GM12878 (cell line): ENCODE measurements around the gene CDC42BPA. TPM values are rescaled to one million over a fixed set of nuclear protein-coding genes. Genes with fewer than 3 reads are reported as not detected.

Experiments
- ATAC-seq: fragments of 200-7000 bp; cut with Tn5 transposase; 3 replicates; pipeline ENCODE4 v1.9.1; 2020; ENCODE audit warnings: mild to moderate bottlenecking, moderate library complexity
- BruUV-seq: library from RNA; stranded (reverse); fragments of 400-500 nt; replicated peaks from 2 replicates; lab custom pipeline; 2021; lab: Mats Ljungman, UMichigan
- CTCF ChIA-PET: fragments of 300-600 bp; sonication (Branson Sonifier 250); formaldehyde crosslinking; extraction: SDS; loops from one replicate; lab custom pipeline; 2021; ENCODE audit warnings: inconsistent platforms; lab: Yijun Ruan, JAX
- POLR2A ChIA-PET: fragments of 350-600 bp; formaldehyde crosslinking; extraction: SDS; loops from one replicate; lab custom pipeline; 2021; ENCODE audit warnings: inconsistent platforms; lab: Charles Lee
- RAD21 ChIA-PET: fragments of 300-600 bp; sonication (Branson Sonifier 250); formaldehyde crosslinking; loops from one replicate; lab custom pipeline; 2023; ENCODE audit warnings: antibody characterized with exemption; ENCODE audit not compliant: unreplicated experiment; lab: Charles Lee
- SMC1A ChIA-PET: fragments of 300-600 bp; sonication (Branson Sonifier 250); formaldehyde crosslinking; loops from one replicate; lab custom pipeline; 2023; ENCODE audit not compliant: unreplicated experiment, uncharacterized antibody; lab: Charles Lee
- DNase-seq: peaks from one replicate; pipeline ENCODE4 v3.0.0-alpha.2; 2011; ENCODE audit warnings: low read depth, low spot score
- FAIRE-seq: peaks from 3 replicates; lab custom pipeline; 2011; peaks lifted over from hg19 to GRCh38; lab: Jason Lieb, UNC
- H2AFZ ChIP-seq: 2 replicates; pipeline ENCODE4 v1.6.0; 2011; ENCODE audit warnings: low read depth, low read length, control low read depth; ENCODE audit not compliant: control insufficient read depth
- H3K27ac ChIP-seq: 2 replicates; pipeline ENCODE4 v1.5.1; 2011; ENCODE audit warnings: control low read depth; ENCODE audit not compliant: control insufficient read depth, insufficient read depth
- H3K27me3 ChIP-seq, 2 experiments: replicated peaks in 1 of 2; 2 replicates each; pipeline versions ENCODE4 v1.6.0 to v1.6.1; 2011; ENCODE audit warnings: low read length in 1 of 2; ENCODE audit not compliant: control insufficient read depth in 2 of 2, insufficient read depth in 2 of 2
- H3K36me3 ChIP-seq, 2 experiments: 2 replicates each; pipeline ENCODE4 v1.5.1; 2011; ENCODE audit warnings: low read length in 1 of 2; ENCODE audit not compliant: control insufficient read depth in 2 of 2, insufficient read depth in 2 of 2
- H3K4me1 ChIP-seq: 2 replicates; pipeline ENCODE4 v1.6.1; 2011; ENCODE audit warnings: mild to moderate bottlenecking, low read length, moderate library complexity, mixed read lengths; ENCODE audit not compliant: control insufficient read depth, insufficient read depth
- H3K4me2 ChIP-seq: 2 replicates; pipeline ENCODE4 v1.6.0; 2011; ENCODE audit warnings: control low read depth; ENCODE audit not compliant: control insufficient read depth, insufficient read depth
- H3K4me3 ChIP-seq: fragments of 200-600 bp; sonication (generic); 2 replicates; pipeline ENCODE4 v1.5.1; 2016
- H3K79me2 ChIP-seq: 2 replicates; pipeline ENCODE4 v1.6.0; 2011; ENCODE audit warnings: low read length; ENCODE audit not compliant: control insufficient read depth, insufficient read depth
- H3K9ac ChIP-seq: 2 replicates; pipeline ENCODE4 v1.8.0; 2011; ENCODE audit warnings: low read length, control low read depth, mixed read lengths; ENCODE audit not compliant: control insufficient read depth, insufficient read depth
- H3K9me3 ChIP-seq: replicated peaks from 3 replicates; pipeline ENCODE4 v1.5.1; 2011; ENCODE audit warnings: mild to moderate bottlenecking, low read length; ENCODE audit not compliant: control insufficient read depth, insufficient read depth
- H4K20me1 ChIP-seq: 2 replicates; pipeline ENCODE4 v1.6.0; 2011; ENCODE audit not compliant: control insufficient read depth, insufficient read depth
- ATF7 ChIP-seq: fragments of 450-650 bp; IDR thresholded peaks from 2 replicates; pipeline ENCODE4 v1.6.1; 2016; ENCODE audit warnings: low read depth, mild to moderate bottlenecking
- CUX1 ChIP-seq: IDR thresholded peaks from 2 replicates; pipeline ENCODE4 v1.6.1; 2012; ENCODE audit warnings: improper control_type of control experiment, low read depth, low read length; ENCODE audit not compliant: insufficient replicate concordance
- EED ChIP-seq: sonication (generic); IDR thresholded peaks from 2 replicates; pipeline ENCODE4 v1.6.1; 2016; ENCODE audit warnings: antibody characterized with exemption, low read depth
- GATAD2B ChIP-seq: fragments of 450-650 bp; conservative IDR thresholded peaks from 2 replicates; pipeline ENCODE4 v1.6.1; 2017; ENCODE audit warnings: low read depth, mild to moderate bottlenecking, moderate library complexity
- HDGF ChIP-seq: fragments of 450-650 bp; IDR thresholded peaks from 2 replicates; pipeline ENCODE4 v1.6.1; 2016; ENCODE audit warnings: antibody characterized with exemption
- IKZF2 ChIP-seq, 2 experiments: fragments of 450-650 bp; IDR thresholded peaks; 2 replicates each; pipeline ENCODE4 v1.6.1; 2017; ENCODE audit warnings: mild to moderate bottlenecking in 2 of 2, moderate library complexity in 2 of 2
- IRF4 ChIP-seq: IDR thresholded peaks from 2 replicates; pipeline ENCODE4 v1.6.1; 2011; ENCODE audit warnings: low read depth, low read length
- KAT2A ChIP-seq: conservative IDR thresholded peaks from 2 replicates; pipeline ENCODE4 v1.6.1; 2011; ENCODE audit warnings: low read depth, low read length; ENCODE audit not compliant: control insufficient read depth
- MEF2A ChIP-seq: IDR thresholded peaks from 2 replicates; pipeline ENCODE4 v1.6.1; 2011; ENCODE audit warnings: low read depth, mild to moderate bottlenecking, low read length, moderate library complexity; ENCODE audit not compliant: insufficient read depth
- MYC ChIP-seq: IDR thresholded peaks from 2 replicates; pipeline ENCODE4 v1.6.1; 2011; ENCODE audit warnings: mild to moderate bottlenecking, low read length, moderate library complexity, inconsistent platforms; ENCODE audit not compliant: insufficient read depth, insufficient replicate concordance, insufficient read length, severe bottlenecking
- STAT3 ChIP-seq: IDR thresholded peaks from 2 replicates; pipeline ENCODE4 v1.6.1; 2011; ENCODE audit warnings: low read depth, low read length, improper control_type of control experiment
- TAF1 ChIP-seq: IDR thresholded peaks from 2 replicates; pipeline ENCODE4 v1.6.1; 2011; ENCODE audit warnings: mild to moderate bottlenecking, low read depth, low read length, borderline replicate concordance
- YY1 ChIP-seq: IDR thresholded peaks from 2 replicates; pipeline ENCODE4 v1.6.1; 2011; ENCODE audit warnings: low read depth, mild to moderate bottlenecking, low read length
- WGBS: methylation state at CpG from one replicate; pipeline ENCODE4 v1.1.6; 2016; ENCODE audit warnings: low lambda C conversion rate; ENCODE audit not compliant: insufficient replicate concordance, insufficient coverage; ENCODE audit errors: missing lambda C conversion rate; 5-methylcytosine and 5-hydroxymethylcytosine counted together
- in situ Hi-C: fragments of 300-500 bp; cut with MboI; formaldehyde crosslinking; loops from 9 replicates; pipeline ENCODE4 v1.14.3; 2018; ENCODE audit warnings: mixed read lengths
- intact Hi-C: fragments of 100-400 bp; cut with micrococcal nuclease; formaldehyde crosslinking; loops from one replicate; pipeline ENCODE4 v1.14.2; 2022; ENCODE audit not compliant: unreplicated experiment
- polyA plus RNA-seq, 11 experiments: library from polyadenylated mRNA; depleted of rRNA in 4 of 11; unstranded in 6 of 11; stranded (reverse) in 5 of 11; fragments of >200 nt; fragmentation: Nextera tagmentation in 4 of 11; fragmentation: Illumina TruSeq in 1 of 11; extraction: Ambion mirVana in 4 of 11; extraction: Trizol in 1 of 11; gene quantifications; 1 replicate in 1 of 11; 2 replicates in 10 of 11; pipeline versions ENCODE4 v1.2.1 to v1.2.3, GENCODE V29; 2011 to 2016; ENCODE audit warnings: inconsistent platforms in 2 of 11, missing spikeins in 2 of 11, low read depth in 1 of 11
- total RNA-seq, 4 experiments: library from RNA; depleted of rRNA in 3 of 4; stranded (reverse); fragments of >200 nt in 3 of 4; fragmentation: Illumina TruSeq in 1 of 4; extraction: Trizol in 1 of 4; gene quantifications; 2 replicates each; pipeline versions ENCODE4 v1.2.1 to v1.2.3, GENCODE V29; 2013 to 2021
- TF ChIP-seq, protein P1 (sequence below): fragments of 450-650 bp; IDR thresholded peaks from 2 replicates; pipeline ENCODE4 v1.6.1; 2018; ENCODE audit warnings: mild to moderate bottlenecking, low read depth, moderate library complexity; ENCODE audit not compliant: partially characterized antibody

CDC42BPA gene
- total and polyA plus RNA-seq, 10 of the 15 experiments (the other 5 are each of a cell fraction or from before 2014, with no cell fraction given): 0.02 to 0.52 (median 0.10) TPM

DNA sequence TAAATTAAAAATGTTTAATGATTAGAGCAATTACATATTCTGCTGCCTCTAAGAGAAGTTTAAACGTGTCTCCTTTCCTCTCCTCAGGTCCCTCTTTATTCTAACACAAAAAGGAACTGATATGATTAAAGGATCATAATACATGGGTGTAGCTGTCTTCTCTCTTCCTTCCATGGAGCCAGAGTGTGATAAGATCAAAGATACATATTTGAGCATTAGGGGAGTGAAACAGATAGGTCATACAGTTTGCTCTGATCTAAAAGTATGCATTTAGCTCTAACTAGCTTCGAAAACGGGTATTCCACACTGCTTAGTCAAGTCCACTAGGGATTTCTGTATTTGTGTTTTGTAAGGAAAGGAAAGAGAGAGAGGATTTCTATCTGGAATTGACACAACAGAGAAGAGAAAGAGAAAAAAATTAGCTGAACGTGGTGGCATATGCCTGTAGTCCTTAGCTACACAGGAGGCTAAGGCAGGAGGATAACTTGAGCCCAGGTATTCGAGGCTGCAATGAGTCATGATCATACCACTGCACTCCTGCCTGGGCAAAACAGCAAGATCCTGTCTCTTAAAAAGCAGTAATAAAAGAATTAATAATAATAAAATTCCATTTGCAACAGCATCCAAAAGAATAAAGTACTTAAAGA, 63.1 kb downstream of the CDC42BPA start:
- H3K27me3 ChIP-seq: no peaks in the 10 kb centered on the region
- no peaks in the 10 kb centered on the region for H3K4me1 ChIP-seq
- H3K79me2 ChIP-seq: no peaks in the 10 kb centered on the region
- no peak overlapping the region for H2AFZ ChIP-seq
- 18% methylated on average over 5 of the region's 5 CpGs for WGBS
- FAIRE-seq: no peak
- H4K20me1 ChIP-seq: no peaks in the 10 kb centered on the region
- no peak overlapping the region for H3K9ac ChIP-seq
- ChIA-PET SMC1A (no interaction called here), CTCF (no interaction called here), POLR2A (no interaction called here), RAD21 (no interaction called here)
- no peak overlapping the region for H3K4me3 ChIP-seq
- no peak overlapping the region for H3K27ac ChIP-seq
- no peak overlapping the region for H3K4me2 ChIP-seq
- no peaks in the 10 kb centered on the region for H3K9me3 ChIP-seq
- in situ Hi-C loops: no loop called here
- intact Hi-C loops: no loop called here
- BruUV-seq: no TSS peak
- ATAC-seq: no peak
- DNase-seq: no peak
- H3K36me3 ChIP-seq: no peaks in the 10 kb centered on the region
- TF ChIP-seq MEF2A (no peak), KAT2A (no peak), GATAD2B (no peak), MYC (no peak), HDGF (no peak), TAF1 (no peak), ATF7 (no peak), IKZF2 (IDR thresholded peaks at IDR 0.05) (no peak), IRF4 (no peak), CUX1 (no peak), YY1 (no peak), EED (no peak), STAT3 (no peak)
- TF ChIP-seq, protein P1, sequence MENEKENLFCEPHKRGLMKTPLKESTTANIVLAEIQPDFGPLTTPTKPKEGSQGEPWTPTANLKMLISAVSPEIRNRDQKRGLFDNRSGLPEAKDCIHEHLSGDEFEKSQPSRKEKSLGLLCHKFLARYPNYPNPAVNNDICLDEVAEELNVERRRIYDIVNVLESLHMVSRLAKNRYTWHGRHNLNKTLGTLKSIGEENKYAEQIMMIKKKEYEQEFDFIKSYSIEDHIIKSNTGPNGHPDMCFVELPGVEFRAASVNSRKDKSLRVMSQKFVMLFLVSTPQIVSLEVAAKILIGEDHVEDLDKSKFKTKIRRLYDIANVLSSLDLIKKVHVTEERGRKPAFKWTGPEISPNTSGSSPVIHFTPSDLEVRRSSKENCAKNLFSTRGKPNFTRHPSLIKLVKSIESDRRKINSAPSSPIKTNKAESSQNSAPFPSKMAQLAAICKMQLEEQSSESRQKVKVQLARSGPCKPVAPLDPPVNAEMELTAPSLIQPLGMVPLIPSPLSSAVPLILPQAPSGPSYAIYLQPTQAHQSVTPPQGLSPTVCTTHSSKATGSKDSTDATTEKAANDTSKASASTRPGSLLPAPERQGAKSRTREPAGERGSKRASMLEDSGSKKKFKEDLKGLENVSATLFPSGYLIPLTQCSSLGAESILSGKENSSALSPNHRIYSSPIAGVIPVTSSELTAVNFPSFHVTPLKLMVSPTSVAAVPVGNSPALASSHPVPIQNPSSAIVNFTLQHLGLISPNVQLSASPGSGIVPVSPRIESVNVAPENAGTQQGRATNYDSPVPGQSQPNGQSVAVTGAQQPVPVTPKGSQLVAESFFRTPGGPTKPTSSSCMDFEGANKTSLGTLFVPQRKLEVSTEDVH: no peak
